Measurements from ENCODE around the gene BORCS8. TPM values are rescaled to one million over a fixed set of nuclear protein-coding genes. Genes with fewer than 3 reads are reported as not detected.
"Not testable (repeated sequence)": the region's sequence is repeated elsewhere in the genome, so short reads cannot be mapped to it uniquely, and the experiment has no call there.

The BORCS8 gene
- total RNA-seq, 1 donor from 2014 or later = 26.7 TPM

- H3K27me3 Mint-ChIP-seq (ENCODE audit: low read depth) = peaks cover 62% of the 10 kb centered on the region
- no peak for TF ChIP-seq CTCF (IDR thresholded peaks at IDR 0.05; ENCODE audit: unreplicated experiment)
- H3K36me3 Mint-ChIP-seq = no peaks in the 10 kb centered on the region
- H3K27ac Mint-ChIP-seq = no peak overlapping the region
- H3K9me3 Mint-ChIP-seq = no peaks in the 10 kb centered on the region
- DNase-seq (ENCODE audit: low spot score in 2 of 2, unreplicated experiment in 2 of 2) = no peak
- H3K4me3 Mint-ChIP-seq = no peak overlapping the region
- no peaks in the 10 kb centered on the region for H3K4me1 Mint-ChIP-seq
Observed at GRCh38 chr19:19223060-19223459, 31.1 kb upstream of the BORCS8 start.

GRCh38 chr19:19221000-19221399 is 29.0 kb upstream of the BORCS8 start:
- not testable (repeated sequence) for H3K36me3 Mint-ChIP-seq; H3K27ac Mint-ChIP-seq; DNase-seq (ENCODE audit: low spot score in 2 of 2, unreplicated experiment in 2 of 2)

GRCh38 chr19:19218911-19219310 is 27.0 kb upstream of the BORCS8 start:
- peaks cover 63% of the 10 kb centered on the region for H3K27me3 Mint-ChIP-seq (ENCODE audit: low read depth)
- no peaks in the 10 kb centered on the region for H3K4me1 Mint-ChIP-seq
- H3K4me3 Mint-ChIP-seq = no peak overlapping the region
- no peak for TF ChIP-seq CTCF (IDR thresholded peaks at IDR 0.05; ENCODE audit: unreplicated experiment)
- no peak overlapping the region for H3K27ac Mint-ChIP-seq
- no peaks in the 10 kb centered on the region for H3K9me3 Mint-ChIP-seq
- no peak for DNase-seq (ENCODE audit: low spot score in 2 of 2, unreplicated experiment in 2 of 2)
- no peaks in the 10 kb centered on the region for H3K36me3 Mint-ChIP-seq

More at GRCh38 chr19:19221000-19221399, 29.0 kb upstream of the BORCS8 start:
- H3K9me3 Mint-ChIP-seq, H3K4me1 Mint-ChIP-seq, H3K4me3 Mint-ChIP-seq: not testable (repeated sequence)
- peaks cover 61% of the 10 kb centered on the region for H3K27me3 Mint-ChIP-seq (ENCODE audit: low read depth)

- DNase-seq (ENCODE audit: low spot score in 2 of 2, unreplicated experiment in 2 of 2) = no peak
- Mint-ChIP-seq H3K4me1 (no peaks in the 10 kb centered on the region), H3K36me3 (no peaks in the 10 kb centered on the region), H3K9me3 (no peaks in the 10 kb centered on the region), H3K27ac (no peak overlapping the region), H3K27me3 (ENCODE audit: low read depth) (peaks cover 65% of the 10 kb centered on the region), H3K4me3 (no peak overlapping the region)
- no peak for TF ChIP-seq CTCF (IDR thresholded peaks at IDR 0.05; ENCODE audit: unreplicated experiment)
Observed at GRCh38 chr19:19217099-19217498, 25.1 kb upstream of the BORCS8 start.

- Mint-ChIP-seq H3K4me3 (no peak overlapping the region), H3K27me3 (ENCODE audit: low read depth) (peaks cover 72% of the 10 kb centered on the region), H3K9me3 (no peaks in the 10 kb centered on the region), H3K27ac (no peak overlapping the region), H3K4me1 (no peaks in the 10 kb centered on the region), H3K36me3 (no peaks in the 10 kb centered on the region)
- DNase-seq (ENCODE audit: low spot score in 2 of 2, unreplicated experiment in 2 of 2) = no peak
- no peak for TF ChIP-seq CTCF (IDR thresholded peaks at IDR 0.05; ENCODE audit: unreplicated experiment)
Observed at GRCh38 chr19:19215792-19216191, 23.8 kb upstream of the BORCS8 start.

- Mint-ChIP-seq H3K27me3 (ENCODE audit: low read depth) (peaks cover 79% of the 10 kb centered on the region), H3K9me3 (no peaks in the 10 kb centered on the region), H3K4me3 (no peak overlapping the region), H3K27ac (no peak overlapping the region), H3K36me3 (no peaks in the 10 kb centered on the region), H3K4me1 (no peaks in the 10 kb centered on the region)
- TF ChIP-seq CTCF (IDR thresholded peaks at IDR 0.05; ENCODE audit: unreplicated experiment) = no peak
- DNase-seq (ENCODE audit: low spot score in 2 of 2, unreplicated experiment in 2 of 2) = peak; percentile 73 to 88
Observed at GRCh38 chr19:19214892-19215291, 22.9 kb upstream of the BORCS8 start.

Data from mesothelial cell of epicardium (in vitro differentiated cells).